ENCODE data around the gene GAST. TPM values are rescaled to one million over a fixed set of nuclear protein-coding genes. Genes with fewer than 3 reads are reported as not detected.

GAST gene
- total and polyA plus RNA-seq, 9 of the 15 experiments (the other 6 are each of a cell fraction or from before 2014, with no cell fraction given) = not detected

DNA sequence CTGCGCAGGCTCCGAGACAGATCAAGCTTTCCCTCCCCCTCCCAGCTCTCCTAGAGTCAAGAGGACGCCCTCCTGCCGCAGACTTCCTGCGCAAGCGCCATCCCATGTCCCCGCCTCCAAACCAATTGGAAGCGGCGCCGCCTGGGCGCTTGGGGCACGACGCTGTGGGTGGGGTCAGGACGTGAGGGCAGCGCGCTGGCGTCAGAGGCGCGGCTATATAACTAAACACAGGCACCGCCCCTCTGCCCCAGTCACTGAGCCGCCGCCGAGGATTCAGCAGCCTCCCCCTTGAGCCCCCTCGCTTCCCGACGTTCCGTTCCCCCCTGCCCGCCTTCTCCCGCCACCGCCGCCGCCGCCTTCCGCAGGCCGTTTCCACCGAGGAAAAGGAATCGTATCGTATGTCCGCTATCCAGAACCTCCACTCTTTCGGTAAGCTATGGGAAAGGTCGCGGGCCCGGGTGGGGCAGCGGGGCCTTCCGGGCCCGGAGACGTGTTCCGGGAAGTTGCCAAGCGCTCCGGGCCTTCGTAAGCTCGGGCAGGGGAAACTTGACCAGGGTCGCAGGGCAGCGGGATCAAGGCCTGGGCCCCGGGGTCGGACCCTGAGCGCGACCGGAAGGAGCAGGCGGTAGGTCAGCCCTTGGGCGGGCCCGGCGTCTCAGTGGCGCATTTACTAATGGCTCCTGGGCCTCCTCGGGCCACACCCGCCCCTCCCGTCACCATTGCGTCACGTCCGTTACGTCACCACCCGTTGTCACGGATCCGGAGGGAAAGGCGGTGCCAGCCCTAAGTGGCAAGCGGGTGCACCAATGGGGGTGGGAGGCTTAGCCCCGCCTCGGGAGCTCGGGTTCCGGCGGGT, 23.3 kb upstream of the GAST start, which contains the start of gene EIF1 (continued):
- TF ChIP-seq ASH1L (IDR thresholded peaks at IDR 0.05; ENCODE audit: borderline replicate concordance, low read depth, partially characterized antibody) = no peak
- TF ChIP-seq, protein P1, sequence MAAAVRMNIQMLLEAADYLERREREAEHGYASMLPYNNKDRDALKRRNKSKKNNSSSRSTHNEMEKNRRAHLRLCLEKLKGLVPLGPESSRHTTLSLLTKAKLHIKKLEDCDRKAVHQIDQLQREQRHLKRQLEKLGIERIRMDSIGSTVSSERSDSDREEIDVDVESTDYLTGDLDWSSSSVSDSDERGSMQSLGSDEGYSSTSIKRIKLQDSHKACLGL (CRISPR knock-in tag; IDR thresholded peaks at IDR 0.05; ENCODE audit: borderline replicate concordance, poor library complexity, severe bottlenecking) = no peak
- TF ChIP-seq XRCC4 (IDR thresholded peaks at IDR 0.05; ENCODE audit: extremely low read depth, insufficient read depth, insufficient read length) = no peak
- TF ChIP-seq, protein P2, sequence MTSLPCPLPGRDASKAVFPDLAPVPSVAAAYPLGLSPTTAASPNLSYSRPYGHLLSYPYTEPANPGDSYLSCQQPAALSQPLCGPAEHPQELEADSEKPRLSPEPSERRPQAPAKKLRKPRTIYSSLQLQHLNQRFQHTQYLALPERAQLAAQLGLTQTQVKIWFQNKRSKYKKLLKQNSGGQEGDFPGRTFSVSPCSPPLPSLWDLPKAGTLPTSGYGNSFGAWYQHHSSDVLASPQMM (CRISPR knock-in tag; IDR thresholded peaks at IDR 0.05) = no peak
- TF ChIP-seq, protein P3, sequence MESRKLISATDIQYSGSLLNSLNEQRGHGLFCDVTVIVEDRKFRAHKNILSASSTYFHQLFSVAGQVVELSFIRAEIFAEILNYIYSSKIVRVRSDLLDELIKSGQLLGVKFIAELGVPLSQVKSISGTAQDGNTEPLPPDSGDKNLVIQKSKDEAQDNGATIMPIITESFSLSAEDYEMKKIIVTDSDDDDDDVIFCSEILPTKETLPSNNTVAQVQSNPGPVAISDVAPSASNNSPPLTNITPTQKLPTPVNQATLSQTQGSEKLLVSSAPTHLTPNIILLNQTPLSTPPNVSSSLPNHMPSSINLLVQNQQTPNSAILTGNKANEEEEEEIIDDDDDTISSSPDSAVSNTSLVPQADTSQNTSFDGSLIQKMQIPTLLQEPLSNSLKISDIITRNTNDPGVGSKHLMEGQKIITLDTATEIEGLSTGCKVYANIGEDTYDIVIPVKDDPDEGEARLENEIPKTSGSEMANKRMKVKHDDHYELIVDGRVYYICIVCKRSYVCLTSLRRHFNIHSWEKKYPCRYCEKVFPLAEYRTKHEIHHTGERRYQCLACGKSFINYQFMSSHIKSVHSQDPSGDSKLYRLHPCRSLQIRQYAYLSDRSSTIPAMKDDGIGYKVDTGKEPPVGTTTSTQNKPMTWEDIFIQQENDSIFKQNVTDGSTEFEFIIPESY (CRISPR knock-in tag; IDR thresholded peaks at IDR 0.05) = no peak
- no peak for TF ChIP-seq GATA2 (CRISPR knock-in tag; IDR thresholded peaks at IDR 0.05)
- TF ChIP-seq, protein P4, sequence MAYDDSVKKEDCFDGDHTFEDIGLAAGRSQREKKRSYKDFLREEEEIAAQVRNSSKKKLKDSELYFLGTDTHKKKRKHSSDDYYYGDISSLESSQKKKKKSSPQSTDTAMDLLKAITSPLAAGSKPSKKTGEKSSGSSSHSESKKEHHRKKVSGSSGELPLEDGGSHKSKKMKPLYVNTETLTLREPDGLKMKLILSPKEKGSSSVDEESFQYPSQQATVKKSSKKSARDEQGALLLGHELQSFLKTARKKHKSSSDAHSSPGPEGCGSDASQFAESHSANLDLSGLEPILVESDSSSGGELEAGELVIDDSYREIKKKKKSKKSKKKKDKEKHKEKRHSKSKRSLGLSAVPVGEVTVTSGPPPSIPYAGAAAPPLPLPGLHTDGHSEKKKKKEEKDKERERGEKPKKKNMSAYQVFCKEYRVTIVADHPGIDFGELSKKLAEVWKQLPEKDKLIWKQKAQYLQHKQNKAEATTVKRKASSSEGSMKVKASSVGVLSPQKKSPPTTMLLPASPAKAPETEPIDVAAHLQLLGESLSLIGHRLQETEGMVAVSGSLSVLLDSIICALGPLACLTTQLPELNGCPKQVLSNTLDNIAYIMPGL (CRISPR knock-in tag; IDR thresholded peaks at IDR 0.05) = peak; percentile 98
- TF ChIP-seq, protein P5, sequence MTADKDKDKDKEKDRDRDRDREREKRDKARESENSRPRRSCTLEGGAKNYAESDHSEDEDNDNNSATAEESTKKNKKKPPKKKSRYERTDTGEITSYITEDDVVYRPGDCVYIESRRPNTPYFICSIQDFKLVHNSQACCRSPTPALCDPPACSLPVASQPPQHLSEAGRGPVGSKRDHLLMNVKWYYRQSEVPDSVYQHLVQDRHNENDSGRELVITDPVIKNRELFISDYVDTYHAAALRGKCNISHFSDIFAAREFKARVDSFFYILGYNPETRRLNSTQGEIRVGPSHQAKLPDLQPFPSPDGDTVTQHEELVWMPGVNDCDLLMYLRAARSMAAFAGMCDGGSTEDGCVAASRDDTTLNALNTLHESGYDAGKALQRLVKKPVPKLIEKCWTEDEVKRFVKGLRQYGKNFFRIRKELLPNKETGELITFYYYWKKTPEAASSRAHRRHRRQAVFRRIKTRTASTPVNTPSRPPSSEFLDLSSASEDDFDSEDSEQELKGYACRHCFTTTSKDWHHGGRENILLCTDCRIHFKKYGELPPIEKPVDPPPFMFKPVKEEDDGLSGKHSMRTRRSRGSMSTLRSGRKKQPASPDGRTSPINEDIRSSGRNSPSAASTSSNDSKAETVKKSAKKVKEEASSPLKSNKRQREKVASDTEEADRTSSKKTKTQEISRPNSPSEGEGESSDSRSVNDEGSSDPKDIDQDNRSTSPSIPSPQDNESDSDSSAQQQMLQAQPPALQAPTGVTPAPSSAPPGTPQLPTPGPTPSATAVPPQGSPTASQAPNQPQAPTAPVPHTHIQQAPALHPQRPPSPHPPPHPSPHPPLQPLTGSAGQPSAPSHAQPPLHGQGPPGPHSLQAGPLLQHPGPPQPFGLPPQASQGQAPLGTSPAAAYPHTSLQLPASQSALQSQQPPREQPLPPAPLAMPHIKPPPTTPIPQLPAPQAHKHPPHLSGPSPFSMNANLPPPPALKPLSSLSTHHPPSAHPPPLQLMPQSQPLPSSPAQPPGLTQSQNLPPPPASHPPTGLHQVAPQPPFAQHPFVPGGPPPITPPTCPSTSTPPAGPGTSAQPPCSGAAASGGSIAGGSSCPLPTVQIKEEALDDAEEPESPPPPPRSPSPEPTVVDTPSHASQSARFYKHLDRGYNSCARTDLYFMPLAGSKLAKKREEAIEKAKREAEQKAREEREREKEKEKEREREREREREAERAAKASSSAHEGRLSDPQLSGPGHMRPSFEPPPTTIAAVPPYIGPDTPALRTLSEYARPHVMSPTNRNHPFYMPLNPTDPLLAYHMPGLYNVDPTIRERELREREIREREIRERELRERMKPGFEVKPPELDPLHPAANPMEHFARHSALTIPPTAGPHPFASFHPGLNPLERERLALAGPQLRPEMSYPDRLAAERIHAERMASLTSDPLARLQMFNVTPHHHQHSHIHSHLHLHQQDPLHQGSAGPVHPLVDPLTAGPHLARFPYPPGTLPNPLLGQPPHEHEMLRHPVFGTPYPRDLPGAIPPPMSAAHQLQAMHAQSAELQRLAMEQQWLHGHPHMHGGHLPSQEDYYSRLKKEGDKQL (CRISPR knock-in tag; IDR thresholded peaks at IDR 0.05; ENCODE audit: borderline replicate concordance) = 0 out of 2 replicates have a peak, but pooled peaks have one; percentile 65
- no peak for TF ChIP-seq SMAD2 (IDR thresholded peaks at IDR 0.05; ENCODE audit: low read depth, low read length)
- TF ChIP-seq, protein P6, sequence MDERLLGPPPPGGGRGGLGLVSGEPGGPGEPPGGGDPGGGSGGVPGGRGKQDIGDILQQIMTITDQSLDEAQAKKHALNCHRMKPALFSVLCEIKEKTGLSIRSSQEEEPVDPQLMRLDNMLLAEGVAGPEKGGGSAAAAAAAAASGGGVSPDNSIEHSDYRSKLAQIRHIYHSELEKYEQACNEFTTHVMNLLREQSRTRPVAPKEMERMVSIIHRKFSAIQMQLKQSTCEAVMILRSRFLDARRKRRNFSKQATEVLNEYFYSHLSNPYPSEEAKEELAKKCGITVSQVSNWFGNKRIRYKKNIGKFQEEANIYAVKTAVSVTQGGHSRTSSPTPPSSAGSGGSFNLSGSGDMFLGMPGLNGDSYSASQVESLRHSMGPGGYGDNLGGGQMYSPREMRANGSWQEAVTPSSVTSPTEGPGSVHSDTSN (CRISPR knock-in tag; IDR thresholded peaks at IDR 0.05; ENCODE audit: low read depth) = peak; percentile 75
- TF ChIP-seq, protein P6 (tag; conservative IDR thresholded peaks at IDR 0.05; ENCODE audit: low read depth) = peak; percentile 94
